ENCODE measurements around the gene USP6NL.

The USP6NL gene

DNA sequence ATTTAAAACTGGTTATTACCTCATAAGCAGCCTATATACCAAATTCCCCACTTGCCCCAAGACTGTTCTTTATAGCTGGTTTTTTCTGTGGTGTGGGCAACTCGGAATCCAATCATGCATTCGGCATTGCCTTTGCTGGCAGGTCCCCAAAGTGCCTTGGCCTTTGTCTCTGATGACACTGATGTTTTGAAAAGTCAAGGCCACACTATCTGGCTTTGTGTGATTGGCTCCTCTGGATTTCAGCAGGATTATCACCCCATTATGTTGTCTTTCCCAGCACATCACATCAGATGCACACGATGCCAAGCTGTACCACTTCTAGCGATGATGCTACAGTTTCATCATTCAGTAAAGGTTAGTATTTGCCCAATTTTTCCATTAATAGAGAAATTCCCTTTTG, 97.7 kb downstream of the USP6NL start:
- CTCF ChIA-PET: no interaction called here

DNA sequence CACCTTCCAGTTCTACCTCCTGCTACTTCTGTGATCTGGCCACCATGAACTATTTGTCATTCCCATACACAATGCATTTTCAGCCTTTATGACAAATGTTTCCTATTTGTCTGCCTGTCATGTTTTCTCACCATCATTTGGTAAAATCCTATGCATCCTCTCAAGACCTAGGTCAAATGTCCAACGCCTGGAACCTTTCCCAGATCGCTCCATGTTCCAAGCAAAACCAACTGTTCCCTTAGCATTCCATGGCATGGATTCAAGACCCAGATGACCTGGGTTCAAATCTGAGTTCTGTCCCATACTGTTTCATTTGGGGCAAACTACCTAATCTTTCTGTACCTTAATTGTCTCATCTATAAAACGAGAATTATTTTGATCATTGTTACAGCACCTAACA, 98.9 kb downstream of the USP6NL start:
- no peak for DNase-seq (ENCODE audit: extremely low spot score)
- ChIA-PET CTCF (no interaction called here), POLR2A (no interaction called here)
- TF ChIP-seq ZNF384 (IDR thresholded peaks at IDR 0.05) (no peak), LEF1 (IDR thresholded peaks at IDR 0.05; ENCODE audit: borderline replicate concordance) (no peak)
- TF ChIP-seq, protein P1, sequence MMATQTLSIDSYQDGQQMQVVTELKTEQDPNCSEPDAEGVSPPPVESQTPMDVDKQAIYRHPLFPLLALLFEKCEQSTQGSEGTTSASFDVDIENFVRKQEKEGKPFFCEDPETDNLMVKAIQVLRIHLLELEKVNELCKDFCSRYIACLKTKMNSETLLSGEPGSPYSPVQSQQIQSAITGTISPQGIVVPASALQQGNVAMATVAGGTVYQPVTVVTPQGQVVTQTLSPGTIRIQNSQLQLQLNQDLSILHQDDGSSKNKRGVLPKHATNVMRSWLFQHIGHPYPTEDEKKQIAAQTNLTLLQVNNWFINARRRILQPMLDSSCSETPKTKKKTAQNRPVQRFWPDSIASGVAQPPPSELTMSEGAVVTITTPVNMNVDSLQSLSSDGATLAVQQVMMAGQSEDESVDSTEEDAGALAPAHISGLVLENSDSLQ (IDR thresholded peaks at IDR 0.05): no peak

More for the DNA sequence above, 97.7 kb downstream of the USP6NL start:
- POLR2A ChIA-PET: no interaction called here
- DNase-seq (ENCODE audit: extremely low spot score): no peak
- TF ChIP-seq LEF1 (IDR thresholded peaks at IDR 0.05; ENCODE audit: borderline replicate concordance) (no peak), NFRKB (IDR thresholded peaks at IDR 0.05) (no peak)

DNA sequence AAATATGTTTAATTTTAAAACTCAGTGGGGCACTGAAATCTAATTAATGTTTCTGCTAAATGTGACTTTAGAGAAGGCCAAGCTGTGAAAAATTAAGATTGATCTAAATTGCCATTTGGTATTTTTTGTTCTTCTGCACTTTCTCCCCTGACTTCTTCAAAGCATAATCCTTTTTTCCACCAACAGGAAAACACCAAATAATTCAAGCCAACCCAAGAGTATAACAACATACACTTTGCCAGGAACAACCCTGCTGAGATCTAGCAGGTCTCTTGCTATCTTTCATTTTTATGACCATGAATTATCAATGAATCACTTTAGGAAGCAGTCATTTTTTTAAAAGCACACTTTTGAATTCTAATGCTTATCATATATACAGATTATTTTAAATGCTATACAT, 100.1 kb downstream of the USP6NL start:
- TF ChIP-seq FOXM1 (IDR thresholded peaks at IDR 0.05; ENCODE audit: borderline replicate concordance) (no peak), NFRKB (IDR thresholded peaks at IDR 0.05) (no peak), L3MBTL2 (conservative IDR thresholded peaks at IDR 0.05) (no peak), SP1 (IDR thresholded peaks at IDR 0.05) (no peak), ELF4 (IDR thresholded peaks at IDR 0.05) (no peak), BHLHE40 (IDR thresholded peaks at IDR 0.05; ENCODE audit: borderline replicate concordance) (no peak), CTBP1 (IDR thresholded peaks at IDR 0.05; ENCODE audit: borderline replicate concordance) (no peak), LEF1 (IDR thresholded peaks at IDR 0.05; ENCODE audit: borderline replicate concordance) (no peak)
- TF ChIP-seq, protein P1 (IDR thresholded peaks at IDR 0.05): 0 out of 2 replicates have a peak, but pooled peaks have one; percentile 41
- CTCF ChIA-PET: no interaction called here

DNA sequence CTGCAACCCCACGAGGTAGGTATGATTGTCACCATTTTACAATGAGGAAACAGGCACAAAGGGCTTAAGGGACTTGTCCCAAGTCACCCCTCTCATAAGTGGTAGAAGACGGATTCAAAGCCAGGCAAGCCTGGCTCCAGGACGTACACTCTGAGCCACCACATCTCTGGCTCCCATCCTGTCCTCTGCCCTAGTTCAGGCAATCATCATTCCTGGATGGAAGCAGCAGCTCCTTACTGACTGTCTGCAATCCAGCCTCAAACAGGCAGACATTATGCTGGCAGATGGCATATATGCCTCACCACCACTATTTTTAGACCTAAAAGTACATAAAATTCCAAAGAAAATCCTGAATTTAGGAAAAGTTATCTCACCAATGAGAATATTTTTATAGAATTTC, 100.7 kb downstream of the USP6NL start:
- no peak for DNase-seq (ENCODE audit: extremely low spot score)
- TF ChIP-seq CTBP1 (IDR thresholded peaks at IDR 0.05; ENCODE audit: borderline replicate concordance) (no peak), BHLHE40 (IDR thresholded peaks at IDR 0.05; ENCODE audit: borderline replicate concordance) (no peak), ARNT (IDR thresholded peaks at IDR 0.05) (no peak), ELF4 (IDR thresholded peaks at IDR 0.05) (no peak), FOXK2 (IDR thresholded peaks at IDR 0.05) (no peak), SP1 (IDR thresholded peaks at IDR 0.05) (no peak), ZNF384 (IDR thresholded peaks at IDR 0.05) (no peak), FOXA1 (IDR thresholded peaks at IDR 0.05) (no peak), NFRKB (IDR thresholded peaks at IDR 0.05) (no peak), LEF1 (IDR thresholded peaks at IDR 0.05; ENCODE audit: borderline replicate concordance) (no peak), L3MBTL2 (conservative IDR thresholded peaks at IDR 0.05) (no peak), SUZ12 (IDR thresholded peaks at IDR 0.05) (no peak), FOXM1 (IDR thresholded peaks at IDR 0.05; ENCODE audit: borderline replicate concordance) (no peak)
- TF ChIP-seq, protein P1 (IDR thresholded peaks at IDR 0.05): no peak
- ChIA-PET POLR2A (no interaction called here), CTCF (no interaction called here)

More for the DNA sequence above, 100.1 kb downstream of the USP6NL start:
- POLR2A ChIA-PET: no interaction called here
- DNase-seq (ENCODE audit: extremely low spot score): no peak

DNA sequence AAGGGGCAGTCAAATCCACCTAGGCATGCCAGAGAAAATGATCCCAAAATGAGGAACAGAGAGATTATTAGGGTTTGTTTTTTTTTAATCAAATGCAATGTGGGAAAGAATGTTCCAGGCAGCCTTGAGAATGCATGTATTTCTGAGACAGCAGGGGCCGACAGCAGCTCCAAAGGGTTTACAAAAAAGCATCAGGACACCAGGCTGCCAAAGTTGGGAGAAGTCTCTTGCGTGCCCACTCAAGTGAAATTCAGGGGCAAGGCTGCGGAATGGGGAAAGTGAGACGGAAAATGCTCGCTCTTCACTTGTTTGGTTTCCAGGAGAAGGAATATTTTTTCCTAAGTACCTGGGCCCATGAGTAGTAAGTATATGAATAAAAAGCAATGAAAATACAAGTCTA, 101.2 kb downstream of the USP6NL start:
- no peak for DNase-seq (ENCODE audit: extremely low spot score)
- no peak for TF ChIP-seq FOXA1 (IDR thresholded peaks at IDR 0.05)
- TF ChIP-seq LEF1 (IDR thresholded peaks at IDR 0.05; ENCODE audit: borderline replicate concordance): no peak
- TF ChIP-seq FOXK2 (IDR thresholded peaks at IDR 0.05): no peak
- no peak for TF ChIP-seq L3MBTL2 (conservative IDR thresholded peaks at IDR 0.05)
- TF ChIP-seq, protein P1 (IDR thresholded peaks at IDR 0.05): no peak
- no peak for TF ChIP-seq TARDBP (IDR thresholded peaks at IDR 0.05)
- ChIA-PET CTCF (no interaction called here), POLR2A (no interaction called here)

DNA sequence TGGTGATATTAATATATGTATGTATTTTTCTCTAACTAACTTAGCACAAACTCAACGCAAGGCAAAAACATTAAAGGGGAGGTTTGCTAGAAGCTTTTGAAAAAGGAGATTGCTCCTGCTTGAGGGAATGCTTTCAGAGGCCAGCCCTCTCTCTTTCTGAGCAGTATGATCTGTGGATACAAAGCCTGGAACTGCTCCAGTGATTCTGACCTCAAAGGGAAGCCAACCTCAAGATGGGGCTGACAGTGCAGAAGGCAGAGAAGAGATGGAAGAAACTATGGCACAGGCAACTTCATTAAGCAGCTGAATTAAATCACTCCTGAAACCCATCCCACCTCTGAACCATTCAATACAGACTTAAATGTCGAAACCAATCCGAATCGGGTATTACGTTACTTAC, 102.4 kb downstream of the USP6NL start:
- ChIA-PET POLR2A (no interaction called here), CTCF (no interaction called here)
- TF ChIP-seq, protein P1 (IDR thresholded peaks at IDR 0.05): no peak
- TF ChIP-seq ZNF384 (IDR thresholded peaks at IDR 0.05) (no peak), NFRKB (IDR thresholded peaks at IDR 0.05) (no peak), L3MBTL2 (conservative IDR thresholded peaks at IDR 0.05) (no peak), ELF4 (IDR thresholded peaks at IDR 0.05) (no peak), CTBP1 (IDR thresholded peaks at IDR 0.05; ENCODE audit: borderline replicate concordance) (no peak), FOXM1 (IDR thresholded peaks at IDR 0.05; ENCODE audit: borderline replicate concordance) (no peak), TARDBP (IDR thresholded peaks at IDR 0.05) (no peak), SUZ12 (IDR thresholded peaks at IDR 0.05) (no peak)

More for the DNA sequence above, 102.4 kb downstream of the USP6NL start:
- no peak for DNase-seq (ENCODE audit: extremely low spot score)
